ENCODE results near the gene ATG101. TPM values are rescaled to one million over a fixed set of nuclear protein-coding genes. Genes with fewer than 3 reads are reported as not detected.

The ATG101 gene
- total and polyA plus RNA-seq, 4 donors, result 12.9 to 31.8 (median 29.4) TPM

- H3K36me3 ChIP-seq (ENCODE audit: control insufficient read depth in 4 of 4, insufficient read depth in 3 of 4, low read depth in 1 of 4, low read length in 3 of 4), result peaks cover 0 to 11% (median 3%) of the 10 kb centered on the region in 4 donors
- WGBS, result 76% methylated on average over 12 of the region's 12 CpGs
- no peaks in the 10 kb centered on the region for H3K27me3 ChIP-seq (ENCODE audit: control insufficient read depth in 4 of 4, insufficient read depth in 4 of 4, low read length in 3 of 4)
- H3K9me3 ChIP-seq (ENCODE audit: control insufficient read depth in 4 of 4, low read length in 3 of 4), result no peaks in the 10 kb centered on the region
- no peaks in the 10 kb centered on the region for H3K4me1 ChIP-seq (ENCODE audit: control insufficient read depth in 4 of 4, insufficient read depth in 4 of 4, low read length in 3 of 4)
- no peak overlapping the region for H3K4me3 ChIP-seq (ENCODE audit: low read depth in 1 of 3, low read length in 3 of 3)
- no peak for DNase-seq (ENCODE audit: low spot score)
- H3K9ac ChIP-seq (ENCODE audit: low read depth in 1 of 2, low read length in 2 of 2), result no peak overlapping the region
- TF ChIP-seq NR2F2 (IDR thresholded peaks at IDR 0.05), result no peak
- no peak for TF ChIP-seq RXRA (IDR thresholded peaks at IDR 0.05)
- TF ChIP-seq FOXA1 (IDR thresholded peaks at IDR 0.05), result no peak
- TF ChIP-seq TAF1 (conservative IDR thresholded peaks at IDR 0.05), result no peak
- TF ChIP-seq EGR1 (IDR thresholded peaks at IDR 0.05; ENCODE audit: low read depth in 2 of 2), result no peak
- no peak for TF ChIP-seq GABPA (IDR thresholded peaks at IDR 0.05 in 1 of 2, conservative IDR thresholded peaks at IDR 0.05 in 1 of 2)
- no peak for TF ChIP-seq HNF4G (IDR thresholded peaks at IDR 0.05)
- no peak for TF ChIP-seq RAD21 (IDR thresholded peaks at IDR 0.05)
- TF ChIP-seq CTCF (IDR thresholded peaks at IDR 0.05; ENCODE audit: low read depth, low read length, missing input control), result no peak
- no peak for TF ChIP-seq FOXA2 (IDR thresholded peaks at IDR 0.05)
- TF ChIP-seq YY1 (IDR thresholded peaks at IDR 0.05), result no peak
- no peak for TF ChIP-seq SP1 (IDR thresholded peaks at IDR 0.05)
- no peak for TF ChIP-seq JUND (IDR thresholded peaks at IDR 0.05)
- no peak for TF ChIP-seq REST (IDR thresholded peaks at IDR 0.05)
- no peak for TF ChIP-seq ZBTB33 (IDR thresholded peaks at IDR 0.05)
- TF ChIP-seq HNF4A (conservative IDR thresholded peaks at IDR 0.05), result no peak
- no peak for TF ChIP-seq ATF3 (IDR thresholded peaks at IDR 0.05)
- H3K27ac ChIP-seq (ENCODE audit: low read depth in 1 of 2, low read length in 2 of 2), result no peak overlapping the region
Observed at GRCh38 chr12:52061470-52062166, 8.2 kb upstream of the ATG101 start.

All from liver (tissue), 9 donors.